CD4-positive, alpha-beta memory T cell (primary cell): ENCODE measurements around the gene SLC38A2. TPM values are rescaled to one million over a fixed set of nuclear protein-coding genes. Genes with fewer than 3 reads are reported as not detected.
A peak's percentile ranks its signal among the peaks of the same experiment; 100 is the strongest.

ENCODE experiments used
- CTCF ChIA-PET: fragments of 350-600 bp; sonication (Branson Sonifier 250); formaldehyde crosslinking; loops from one replicate; lab custom pipeline; 2021; ENCODE audit warnings: inconsistent platforms; ENCODE audit not compliant: partially characterized antibody; lab: Charles Lee
- POLR2A ChIA-PET: fragments of 350-600 bp; sonication (Branson Sonifier 250); formaldehyde crosslinking; loops from one replicate; lab custom pipeline; 2021; ENCODE audit not compliant: partially characterized antibody; lab: Charles Lee
- DNase-seq, 5 donors: peaks; one replicate each; pipeline versions ENCODE4 v3.0.0 to v3.0.0-alpha.2; 2020 to 2022; ENCODE audit warnings: mixed read lengths in 1 of 5
- H3K27ac ChIP-seq: one replicate; pipeline ENCODE4 v1.7.0; 2013; ENCODE audit warnings: low read depth, low read length
- H3K27me3 ChIP-seq: 2 replicates; pipeline ENCODE4 v1.7.0; 2013; ENCODE audit warnings: mild to moderate bottlenecking, low read length, moderate library complexity; ENCODE audit not compliant: insufficient read depth
- H3K36me3 ChIP-seq: 2 replicates; pipeline ENCODE4 v1.7.0; 2013; ENCODE audit warnings: mild to moderate bottlenecking, low read length, moderate library complexity; ENCODE audit not compliant: insufficient read depth
- H3K4me1 ChIP-seq: 2 replicates; pipeline ENCODE4 v1.7.0; 2013; ENCODE audit warnings: mild to moderate bottlenecking, low read length, moderate library complexity; ENCODE audit not compliant: insufficient read depth
- H3K4me3 ChIP-seq, 2 donors: one replicate each; pipeline ENCODE4 v1.7.0; 2013; ENCODE audit warnings: low read length in 2 of 2, mild to moderate bottlenecking in 1 of 2
- H3K9me3 ChIP-seq, 2 donors: one replicate each; pipeline ENCODE4 v1.7.0; 2013; ENCODE audit warnings: low read length in 2 of 2, control low read depth in 1 of 2; ENCODE audit not compliant: control insufficient read depth in 1 of 2
- H3K27ac Mint-ChIP-seq, 7 donors: one replicate each; pipeline ENCODE4 v1.8.0; 2020 to 2021; ENCODE audit warnings: mixed read lengths in 7 of 7, mild to moderate bottlenecking in 6 of 7, inconsistent platforms in 3 of 7, moderate library complexity in 3 of 7
- H3K27me3 Mint-ChIP-seq, 2 donors: one replicate each; pipeline ENCODE4 v1.8.0; 2020 to 2021; ENCODE audit warnings: mixed read lengths in 2 of 2
- H3K36me3 Mint-ChIP-seq, 2 donors: one replicate each; pipeline ENCODE4 v1.8.0; 2020 to 2021; ENCODE audit warnings: mixed read lengths in 2 of 2, inconsistent platforms in 1 of 2, mild to moderate bottlenecking in 1 of 2
- H3K4me1 Mint-ChIP-seq, 4 donors: one replicate each; pipeline ENCODE4 v1.8.0; 2020 to 2021; ENCODE audit warnings: mixed read lengths in 4 of 4, mild to moderate bottlenecking in 1 of 4
- H3K4me3 Mint-ChIP-seq, 8 donors: one replicate each; pipeline ENCODE4 v1.8.0; 2020 to 2021; ENCODE audit warnings: mixed read lengths in 8 of 8, mild to moderate bottlenecking in 7 of 8, moderate library complexity in 6 of 8, inconsistent platforms in 3 of 8
- H3K9me3 Mint-ChIP-seq, 8 donors: one replicate each; pipeline ENCODE4 v1.8.0; 2020 to 2021; ENCODE audit warnings: mixed read lengths in 8 of 8, mild to moderate bottlenecking in 5 of 8, inconsistent platforms in 3 of 8, moderate library complexity in 1 of 8
- intact Hi-C: fragments of 100-400 bp; cut with micrococcal nuclease; formaldehyde crosslinking; loops from one replicate; pipeline ENCODE4 v1.15.1; 2023
- polyA plus RNA-seq, 2 donors: library from polyadenylated mRNA; unstranded; fragments of 300-500 nt; fragmentation: Illumina TruSeq; gene quantifications; one replicate each; pipeline ENCODE4 v1.2.3, GENCODE V29; 2021
- total RNA-seq, 2 experiments: library from RNA; stranded (reverse); gene quantifications; one replicate each; pipeline ENCODE4 v1.2.3, GENCODE V29; 2021

SLC38A2 gene
- total and polyA plus RNA-seq, 4 experiments from 2014 or later = 46.8 to 208 (median 137) TPM

- Histone ChIP-seq H3K9me3 (no peaks in the 10 kb centered on the region), H3K36me3 (no peaks in the 10 kb centered on the region), H3K27me3 (no peaks in the 10 kb centered on the region), H3K4me3 (no peak overlapping the region), H3K4me1 (no peaks in the 10 kb centered on the region), H3K27ac (no peak overlapping the region)
- Mint-ChIP-seq H3K36me3 (peaks cover 0 to 3% of the 10 kb centered on the region in 2 donors), H3K27me3 (no peaks in the 10 kb centered on the region), H3K9me3 (no peaks in the 10 kb centered on the region), H3K4me3 (no peak overlapping the region), H3K27ac (no peak overlapping the region), H3K4me1 (peaks cover 2 to 9% (median 6%) of the 10 kb centered on the region in 4 donors)
- CTCF ChIA-PET = no interaction called here
- intact Hi-C loops = no loop called here
- POLR2A ChIA-PET = no interaction called here
- no peak for DNase-seq
These were observed 37.4 kb upstream of the SLC38A2 start for GRCh38 chr12:46409974-46410373.

GRCh38 chr12:46409342-46409741, 36.8 kb upstream of the SLC38A2 start:
- intact Hi-C loops = no loop called here
- Histone ChIP-seq H3K4me3 (no peak overlapping the region), H3K9me3 (no peaks in the 10 kb centered on the region), H3K27ac (no peak overlapping the region), H3K4me1 (no peaks in the 10 kb centered on the region), H3K36me3 (no peaks in the 10 kb centered on the region), H3K27me3 (no peaks in the 10 kb centered on the region)
- Mint-ChIP-seq H3K4me1 (peaks cover 2 to 9% (median 6%) of the 10 kb centered on the region in 4 donors), H3K36me3 (peaks cover 0 to 3% of the 10 kb centered on the region in 2 donors), H3K9me3 (no peaks in the 10 kb centered on the region), H3K4me3 (no peak overlapping the region), H3K27me3 (no peaks in the 10 kb centered on the region), H3K27ac (no peak overlapping the region)
- ChIA-PET CTCF (no interaction called here), POLR2A (no interaction called here)
- no peak for DNase-seq

GRCh38 chr12:46408441-46408840, 35.9 kb upstream of the SLC38A2 start:
- no peak for DNase-seq
- ChIA-PET CTCF (no interaction called here), POLR2A (no interaction called here)
- Histone ChIP-seq H3K9me3 (no peaks in the 10 kb centered on the region), H3K27ac (no peak overlapping the region), H3K27me3 (no peaks in the 10 kb centered on the region), H3K4me1 (peaks cover 6% of the 10 kb centered on the region), H3K4me3 (no peak overlapping the region), H3K36me3 (no peaks in the 10 kb centered on the region)
- Mint-ChIP-seq H3K4me3 (no peak overlapping the region), H3K27ac (no peak overlapping the region), H3K4me1 (peaks cover 7 to 10% (median 8%) of the 10 kb centered on the region in 4 donors), H3K36me3 (peaks cover 0 to 3% of the 10 kb centered on the region in 2 donors), H3K9me3 (no peaks in the 10 kb centered on the region), H3K27me3 (no peaks in the 10 kb centered on the region)
- intact Hi-C loops = no loop called here

- Histone ChIP-seq H3K27me3 (no peaks in the 10 kb centered on the region), H3K27ac (no peak overlapping the region), H3K36me3 (no peaks in the 10 kb centered on the region), H3K9me3 (no peaks in the 10 kb centered on the region), H3K4me1 (peaks cover 13% of the 10 kb centered on the region), H3K4me3 (no peak overlapping the region)
- ChIA-PET CTCF (no interaction called here), POLR2A (no interaction called here)
- intact Hi-C loops = no loop called here
- no peak overlapping the region for H3K4me3 Mint-ChIP-seq
- no peaks in the 10 kb centered on the region for H3K27me3 Mint-ChIP-seq
- no peak for DNase-seq
- H3K27ac Mint-ChIP-seq = no peak overlapping the region
- H3K4me1 Mint-ChIP-seq = peaks cover 12 to 20% (median 16%) of the 10 kb centered on the region in 4 donors
- H3K9me3 Mint-ChIP-seq = no peaks in the 10 kb centered on the region
- H3K36me3 Mint-ChIP-seq = peaks cover 0 to 3% of the 10 kb centered on the region in 2 donors
These were observed 34.8 kb upstream of the SLC38A2 start for GRCh38 chr12:46407361-46407760.

- Histone ChIP-seq H3K27ac (no peak overlapping the region), H3K4me1 (peaks cover 13% of the 10 kb centered on the region), H3K9me3 (no peaks in the 10 kb centered on the region), H3K4me3 (no peak overlapping the region), H3K36me3 (no peaks in the 10 kb centered on the region), H3K27me3 (no peaks in the 10 kb centered on the region)
- ChIA-PET POLR2A (no interaction called here), CTCF (no interaction called here)
- H3K27ac Mint-ChIP-seq = peak overlapping the region in 1 of 7 donors; percentile 12
- H3K27me3 Mint-ChIP-seq = no peaks in the 10 kb centered on the region
- no peak for DNase-seq
- intact Hi-C loops = no loop called here
- no peak overlapping the region for H3K4me3 Mint-ChIP-seq
- peaks cover 0 to under 1% (median 0%) of the 10 kb centered on the region in 8 donors for H3K9me3 Mint-ChIP-seq
- peaks cover 0 to 2% of the 10 kb centered on the region in 2 donors for H3K36me3 Mint-ChIP-seq
- peaks cover 14 to 27% (median 20%) of the 10 kb centered on the region in 4 donors for H3K4me1 Mint-ChIP-seq
These were observed 33.9 kb upstream of the SLC38A2 start for GRCh38 chr12:46406352-46407027.

GRCh38 chr12:46404733-46405132, 32.2 kb upstream of the SLC38A2 start:
- H3K4me3 Mint-ChIP-seq = no peak overlapping the region
- CTCF ChIA-PET = no interaction called here

GRCh38 chr12:46404225-46404631, 31.7 kb upstream of the SLC38A2 start:
- Mint-ChIP-seq H3K4me3 (no peak overlapping the region), H3K27ac (no peak overlapping the region), H3K9me3 (peaks cover 0 to 6% (median 3%) of the 10 kb centered on the region in 8 donors), H3K36me3 (no peaks in the 10 kb centered on the region), H3K4me1 (peaks cover 30 to 46% (median 37%) of the 10 kb centered on the region in 4 donors), H3K27me3 (no peaks in the 10 kb centered on the region)
- DNase-seq = no peak
- no peaks in the 10 kb centered on the region for H3K36me3 ChIP-seq
- intact Hi-C loops = no loop called here
- no peak overlapping the region for H3K4me3 ChIP-seq
- H3K4me1 ChIP-seq = peaks cover 17% of the 10 kb centered on the region
- H3K27ac ChIP-seq = no peak overlapping the region
- H3K27me3 ChIP-seq = no peaks in the 10 kb centered on the region
- ChIA-PET CTCF (no interaction called here), POLR2A (interaction anchor here (0.6 kb wide), 1 partner anchor 32 kb away, joined by 3 read pairs; no protein-coding TSS in a partner anchor)
- no peaks in the 10 kb centered on the region for H3K9me3 ChIP-seq

More at GRCh38 chr12:46404733-46405132, 32.2 kb upstream of the SLC38A2 start:
- peaks cover 0 to 3% (median under 1%) of the 10 kb centered on the region in 8 donors for H3K9me3 Mint-ChIP-seq
- H3K27ac Mint-ChIP-seq = no peak overlapping the region
- H3K36me3 ChIP-seq = no peaks in the 10 kb centered on the region
- H3K4me1 ChIP-seq = peaks cover 15% of the 10 kb centered on the region
- no peak overlapping the region for H3K27ac ChIP-seq
- no peak for DNase-seq
- no peaks in the 10 kb centered on the region for H3K9me3 ChIP-seq
- no peak overlapping the region for H3K4me3 ChIP-seq
- H3K4me1 Mint-ChIP-seq = peaks cover 25 to 41% (median 32%) of the 10 kb centered on the region in 4 donors
- POLR2A ChIA-PET = no interaction called here
- no peaks in the 10 kb centered on the region for H3K27me3 Mint-ChIP-seq
- intact Hi-C loops = no loop called here
- no peaks in the 10 kb centered on the region for H3K27me3 ChIP-seq
- no peaks in the 10 kb centered on the region for H3K36me3 Mint-ChIP-seq
